ENCODE data around the gene CDKN2C. TPM values are rescaled to one million over a fixed set of nuclear protein-coding genes. Genes with fewer than 3 reads are reported as not detected.
"Not testable (repeated sequence)": the region's sequence is repeated elsewhere in the genome, so short reads cannot be mapped to it uniquely, and the experiment has no call there.

CDKN2C gene
- total RNA-seq = 11.0 TPM

DNA sequence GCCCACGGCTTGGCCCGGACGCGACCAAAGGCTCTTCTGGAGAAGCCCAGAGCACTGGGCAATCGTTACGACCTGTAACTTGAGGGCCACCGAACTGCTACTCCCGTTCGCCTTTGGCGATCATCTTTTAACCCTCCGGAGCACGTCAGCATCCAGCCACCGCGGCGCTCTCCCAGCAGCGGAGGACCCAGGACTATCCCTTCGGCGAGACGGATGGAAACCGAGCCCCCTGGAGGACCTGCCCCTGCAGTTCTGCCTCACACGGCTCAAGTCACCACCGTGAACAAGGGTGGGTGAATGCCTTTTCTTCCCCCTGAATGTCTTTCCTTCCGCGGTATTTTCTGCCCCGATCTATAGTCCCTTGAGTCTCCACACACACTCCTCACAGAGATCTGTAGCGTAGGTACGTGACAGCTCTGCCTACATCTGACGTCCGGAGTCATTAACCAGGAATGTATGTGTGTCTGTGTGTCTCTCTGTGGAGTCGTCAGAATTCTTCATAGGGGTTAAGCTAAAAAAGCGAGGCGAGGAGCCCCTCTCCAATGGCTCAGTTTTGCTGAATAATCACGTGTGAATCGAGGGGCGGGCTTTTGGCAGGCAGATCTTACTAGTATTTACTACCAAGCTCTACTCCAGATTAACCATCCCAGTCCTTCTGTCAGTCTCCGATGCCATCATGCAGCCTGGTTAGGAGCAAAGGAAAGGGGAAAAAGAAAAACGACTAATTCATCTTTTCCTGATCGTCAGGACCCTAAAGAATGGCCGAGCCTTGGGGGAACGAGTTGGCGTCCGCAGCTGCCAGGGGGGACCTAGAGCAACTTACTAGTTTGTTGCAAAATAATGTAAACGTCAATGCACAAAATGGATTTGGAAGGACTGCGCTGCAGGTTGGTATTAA lies at the start of gene CDKN2C:
Gene CDKN2C (plus strand): TSS at position 635 of the 898 bp plus-strand sequence. CDS start 124 bp downstream, at position 759.
- peak; percentile 81 for DNase-seq (ENCODE audit: low spot score)

DNA sequence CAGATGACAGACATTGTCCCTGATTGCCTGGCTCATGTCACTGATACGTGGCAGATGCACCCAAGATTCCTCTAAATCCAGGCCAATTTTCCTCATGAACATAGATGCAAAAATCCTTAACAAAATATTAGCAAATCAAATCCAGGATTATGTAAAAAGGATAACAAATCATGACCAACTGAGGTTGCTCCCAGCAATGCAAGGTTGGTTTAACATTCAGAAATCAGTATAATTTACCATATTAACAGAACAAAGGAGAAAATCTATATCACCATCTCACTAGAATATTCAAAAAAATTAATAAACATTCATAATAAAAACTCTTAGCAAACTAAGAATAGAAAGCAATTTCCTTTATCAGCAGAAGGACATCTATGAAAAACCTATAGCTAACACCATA lies 49.6 kb upstream of the CDKN2C start:
- no peak for DNase-seq (ENCODE audit: low spot score)

- no peak for DNase-seq (ENCODE audit: low spot score)
These were observed 49.0 kb upstream of the CDKN2C start for GRCh38 chr1:50921029-50921428.

DNA sequence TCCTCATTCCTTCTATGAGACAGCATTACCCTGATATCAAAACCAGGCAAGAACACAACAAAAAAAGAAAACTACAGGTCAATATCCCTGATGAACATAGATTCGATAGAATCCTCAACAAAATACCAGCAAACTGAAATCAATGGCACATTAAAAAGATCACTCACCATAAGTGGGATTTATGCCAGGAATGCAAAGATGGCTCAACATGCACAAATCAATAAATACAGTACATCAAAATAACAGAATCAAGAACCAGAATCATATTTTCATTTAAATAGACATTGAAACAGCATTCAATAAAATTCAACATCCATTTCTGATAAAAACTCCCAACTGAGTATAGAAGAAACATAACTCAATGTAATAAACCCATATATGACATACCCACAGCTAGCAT lies 46.5 kb upstream of the CDKN2C start:
- DNase-seq (ENCODE audit: low spot score) = no peak

- DNase-seq (ENCODE audit: low spot score) = no peak
These were observed 40.6 kb upstream of the CDKN2C start for GRCh38 chr1:50929376-50929958.

- DNase-seq (ENCODE audit: low spot score) = no peak
These were observed 39.9 kb upstream of the CDKN2C start for GRCh38 chr1:50930193-50930592.

DNA sequence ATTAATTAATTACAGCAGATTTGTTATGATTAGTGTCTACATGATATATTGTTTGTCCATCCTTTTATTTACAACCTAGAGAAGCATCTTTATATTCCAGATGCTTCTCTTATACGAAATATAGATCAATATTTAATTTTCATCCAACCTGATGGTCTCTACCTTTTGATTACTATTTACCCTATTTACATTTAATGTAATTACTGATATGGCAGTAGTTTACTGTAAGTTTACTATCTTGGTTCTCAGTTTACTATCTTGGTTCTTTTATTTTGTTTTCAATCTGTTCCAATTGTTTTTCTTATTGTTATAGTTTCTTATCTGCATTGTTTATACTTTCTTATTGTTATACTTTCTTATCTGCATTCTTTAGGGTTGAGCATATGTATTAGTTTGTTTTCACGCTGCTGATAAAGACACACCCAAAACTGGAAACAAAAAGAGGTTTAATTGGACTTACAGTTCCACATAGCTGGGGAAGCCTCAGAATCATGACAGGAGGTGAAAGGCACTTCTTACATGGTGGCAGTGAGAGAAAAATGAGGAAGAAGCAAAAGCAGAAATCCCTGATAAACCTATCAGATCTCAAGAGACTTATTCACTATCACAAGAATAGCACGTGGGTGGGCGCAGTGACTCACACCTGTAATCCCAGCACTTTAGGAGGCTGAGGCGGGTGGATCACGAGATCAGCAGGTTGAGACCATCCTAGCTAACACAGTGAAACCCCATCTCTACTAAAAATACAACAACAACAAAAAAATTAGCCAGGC lies 38.9 kb upstream of the CDKN2C start:
- no peak for DNase-seq (ENCODE audit: low spot score)

GRCh38 chr1:50932043-50932442 lies 38.0 kb upstream of the CDKN2C start:
- not testable (repeated sequence) for DNase-seq (ENCODE audit: low spot score)

DNA sequence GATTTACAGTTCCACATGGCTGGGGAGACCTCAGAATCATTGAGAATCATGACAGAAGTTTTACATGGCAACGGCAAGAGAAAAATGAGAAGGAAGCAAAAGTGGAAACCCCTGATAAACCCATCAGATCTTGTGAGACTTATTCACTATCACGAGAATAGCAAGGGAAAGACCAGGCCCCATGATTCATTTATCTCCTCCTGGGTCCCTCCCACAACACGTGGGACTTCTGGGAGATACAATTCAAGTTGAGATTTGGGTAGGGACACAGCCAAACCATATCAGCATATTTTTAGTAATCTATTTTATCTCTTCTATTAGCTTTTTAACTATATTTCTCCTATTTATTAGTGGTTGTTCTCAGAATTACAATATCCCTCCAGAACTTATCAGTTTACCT lies 36.3 kb upstream of the CDKN2C start:
- not testable (repeated sequence) for DNase-seq (ENCODE audit: low spot score)

DNA sequence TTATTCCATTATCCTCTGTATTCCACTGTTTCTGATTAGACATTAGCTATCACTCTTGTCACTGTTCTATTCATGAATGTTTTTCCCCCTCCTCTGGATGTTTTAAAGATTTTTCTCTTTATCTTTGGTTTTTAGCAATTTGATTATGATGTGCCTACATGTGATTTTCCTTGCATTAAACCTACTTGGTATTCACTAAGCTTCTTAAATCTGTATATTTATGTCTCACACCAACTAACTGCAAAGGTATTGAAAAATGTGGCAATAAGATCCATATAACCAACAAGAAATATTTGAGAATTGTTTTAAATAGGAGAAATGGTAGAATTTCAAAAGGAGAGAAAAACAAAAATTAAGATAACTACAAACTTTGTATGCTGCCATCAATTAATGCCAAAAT lies 35.2 kb upstream of the CDKN2C start:
- no peak for DNase-seq (ENCODE audit: low spot score)

DNA sequence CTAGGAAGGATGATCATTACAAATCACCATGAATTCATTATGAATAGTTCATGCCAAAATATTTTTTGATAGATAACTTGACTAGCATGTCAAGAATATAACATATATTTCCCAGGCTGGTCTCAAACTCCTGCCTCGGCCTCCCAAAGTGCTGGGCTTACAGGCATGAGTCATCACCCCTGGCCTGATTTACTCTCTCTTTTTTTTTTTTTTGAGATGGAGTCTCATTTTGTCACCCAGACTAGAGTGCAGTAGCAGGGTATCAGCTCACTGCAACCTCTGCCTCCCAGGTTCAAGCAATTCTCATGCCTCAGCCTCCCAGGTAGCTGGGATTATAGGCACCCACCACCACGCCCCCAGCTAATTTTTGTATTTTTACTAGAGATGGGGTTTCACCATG lies 34.8 kb upstream of the CDKN2C start:
- DNase-seq (ENCODE audit: low spot score) = not testable (repeated sequence)

GRCh38 chr1:50936321-50936720 lies 33.7 kb upstream of the CDKN2C start:
- no peak for DNase-seq (ENCODE audit: low spot score)

GRCh38 chr1:50940291-50940690 lies 29.8 kb upstream of the CDKN2C start:
- DNase-seq (ENCODE audit: low spot score) = no peak

DNA sequence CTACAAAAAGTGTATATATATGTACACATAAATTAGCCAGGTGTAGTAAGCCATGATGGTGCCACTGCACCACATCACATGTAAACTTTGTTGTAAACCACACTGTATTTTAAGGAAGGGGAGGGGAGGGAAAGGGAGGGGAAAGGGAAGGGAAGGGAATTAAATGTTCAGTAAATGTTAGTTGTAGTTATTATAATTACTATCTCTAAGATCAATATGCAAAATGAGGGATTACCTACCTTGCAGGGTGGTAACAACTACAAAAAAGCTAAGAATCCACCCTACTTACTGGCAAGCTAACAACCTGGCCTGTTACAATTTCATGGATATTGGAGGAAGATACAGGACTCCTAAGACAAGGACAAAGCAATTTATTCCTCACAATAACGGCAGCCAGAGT lies 27.7 kb upstream of the CDKN2C start:
- DNase-seq (ENCODE audit: low spot score) = no peak

- no peak for DNase-seq (ENCODE audit: low spot score)
These were observed 20.6 kb upstream of the CDKN2C start for GRCh38 chr1:50949286-50949982.

DNA sequence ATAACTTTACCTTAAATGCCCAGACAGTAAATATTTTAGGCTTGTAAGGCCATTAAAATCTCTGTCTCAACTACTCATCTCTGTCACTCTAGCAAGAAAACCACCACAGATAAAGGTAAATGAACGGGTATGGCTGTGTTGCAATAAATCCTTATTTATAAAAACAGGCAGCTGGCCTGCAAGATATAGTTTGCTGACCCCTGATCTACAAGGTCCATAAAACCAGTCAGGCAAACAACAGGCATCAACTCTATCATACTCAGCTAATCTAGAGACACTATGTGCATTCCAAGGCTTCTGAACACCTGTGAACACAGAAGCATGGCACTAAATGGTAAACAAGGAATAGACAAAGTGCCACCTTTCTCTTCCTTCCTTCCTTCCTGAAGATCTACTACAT lies 19.6 kb upstream of the CDKN2C start:
- no peak for DNase-seq (ENCODE audit: low spot score)

DNA sequence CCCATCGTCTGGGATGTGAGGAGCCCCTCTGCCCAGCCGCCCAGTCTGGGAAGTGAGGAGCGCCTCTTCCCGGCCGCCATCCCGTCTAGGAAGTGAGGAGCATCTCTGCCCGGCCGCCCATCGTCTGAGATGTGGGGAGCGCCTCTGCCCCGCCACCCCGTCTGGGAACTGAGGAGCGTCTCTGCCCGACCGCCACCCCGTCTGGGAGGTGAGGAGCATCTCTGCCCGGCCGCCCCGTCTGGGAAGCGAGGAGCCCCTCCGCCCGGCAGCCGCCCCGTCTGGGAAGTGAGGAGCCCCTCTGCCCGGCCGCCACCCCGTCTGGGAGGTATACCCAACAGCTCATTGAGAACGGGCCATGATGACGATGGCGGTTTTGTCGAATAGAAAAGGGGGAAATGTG lies 17.5 kb upstream of the CDKN2C start:
- not testable (repeated sequence) for DNase-seq (ENCODE audit: low spot score)

- DNase-seq (ENCODE audit: low spot score) = no peak
These were observed 14.9 kb upstream of the CDKN2C start for GRCh38 chr1:50955116-50955515.

DNA sequence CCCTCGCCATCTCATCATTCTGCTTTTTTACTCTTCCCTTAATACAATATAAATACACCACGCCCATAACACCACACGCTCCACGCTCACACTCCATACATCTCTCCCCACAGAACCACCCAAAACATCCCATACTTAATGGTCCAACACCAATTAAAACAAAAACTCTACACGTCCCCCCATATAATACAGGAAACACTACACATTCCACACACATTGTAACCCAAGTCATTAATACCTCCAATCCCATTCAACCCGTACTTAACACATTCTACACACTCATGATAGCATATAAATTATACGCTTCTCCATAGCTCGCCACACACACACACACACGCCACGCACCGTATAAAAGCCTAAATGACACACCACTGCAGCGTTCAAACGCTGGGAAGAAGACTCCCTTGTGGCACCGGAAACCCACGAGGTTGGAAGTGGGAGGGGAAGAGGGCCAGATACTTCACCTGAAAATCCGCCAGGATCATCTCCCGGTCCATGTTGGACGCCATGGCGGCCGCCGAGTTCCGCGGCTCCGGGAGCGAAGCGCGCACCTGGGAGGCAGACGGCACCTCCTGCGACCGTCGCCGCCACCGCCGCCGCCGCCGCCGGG lies 10.6 kb upstream of the CDKN2C start:
- DNase-seq (ENCODE audit: low spot score) = no peak

DNA sequence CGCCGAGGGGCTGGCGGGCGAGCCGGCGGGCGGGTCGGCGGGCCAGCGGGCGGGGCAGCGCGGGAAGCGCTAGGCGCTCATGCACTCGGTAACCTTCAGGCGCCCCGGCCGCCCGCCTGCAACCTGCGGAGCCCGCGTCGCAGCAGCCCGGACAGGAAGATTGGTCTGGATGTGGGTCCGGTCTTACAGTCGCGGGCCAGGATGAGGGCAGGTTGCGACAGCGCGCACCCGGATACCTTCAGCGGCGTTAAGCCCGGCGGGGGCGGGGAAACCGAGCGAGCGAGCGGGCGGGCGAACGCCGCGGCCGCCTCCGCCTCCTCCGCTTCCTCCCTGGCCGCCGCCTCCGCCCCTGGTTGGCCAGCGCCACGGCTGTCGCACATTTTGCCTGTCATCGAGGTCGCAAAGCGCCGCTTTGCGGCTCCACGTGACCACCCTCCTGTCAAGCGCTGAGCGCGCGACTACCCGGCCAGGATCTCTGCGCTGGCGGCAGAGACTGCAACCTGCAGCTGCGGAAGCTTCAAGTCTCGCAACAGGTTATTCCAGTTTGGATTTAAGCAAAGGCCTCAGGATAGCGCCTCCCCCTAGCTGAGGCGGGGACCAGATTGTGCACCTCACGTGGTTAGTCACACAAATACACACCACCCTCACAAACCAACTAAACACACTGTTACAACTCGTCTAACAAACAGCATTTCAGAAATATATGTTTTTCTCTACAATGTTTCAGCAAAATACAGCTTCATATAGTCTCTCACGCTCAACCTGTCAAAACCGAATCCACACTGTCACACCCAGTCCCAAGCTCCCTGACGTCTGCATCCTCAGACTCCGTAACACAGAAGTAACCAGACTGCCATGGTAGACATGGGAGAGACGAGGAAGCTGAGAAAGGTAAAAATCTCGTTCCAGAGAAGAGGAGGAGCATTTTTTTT lies 9.9 kb upstream of the CDKN2C start, which contains the start of gene FAF1:
Gene FAF1 (minus strand): TSS at position 355 of the 932 bp plus-strand sequence. CDS start 456 bp downstream, outside the sequence.
- peak; percentile 98 for DNase-seq (ENCODE audit: low spot score)
